Measurements from ENCODE around the gene PCBP2.
A peak's percentile ranks its signal among the peaks of the same experiment; 100 is the strongest.
"Not testable (repeated sequence)": the region's sequence is repeated elsewhere in the genome, so short reads cannot be mapped to it uniquely, and the experiment has no call there.

Gene PCBP2

DNA sequence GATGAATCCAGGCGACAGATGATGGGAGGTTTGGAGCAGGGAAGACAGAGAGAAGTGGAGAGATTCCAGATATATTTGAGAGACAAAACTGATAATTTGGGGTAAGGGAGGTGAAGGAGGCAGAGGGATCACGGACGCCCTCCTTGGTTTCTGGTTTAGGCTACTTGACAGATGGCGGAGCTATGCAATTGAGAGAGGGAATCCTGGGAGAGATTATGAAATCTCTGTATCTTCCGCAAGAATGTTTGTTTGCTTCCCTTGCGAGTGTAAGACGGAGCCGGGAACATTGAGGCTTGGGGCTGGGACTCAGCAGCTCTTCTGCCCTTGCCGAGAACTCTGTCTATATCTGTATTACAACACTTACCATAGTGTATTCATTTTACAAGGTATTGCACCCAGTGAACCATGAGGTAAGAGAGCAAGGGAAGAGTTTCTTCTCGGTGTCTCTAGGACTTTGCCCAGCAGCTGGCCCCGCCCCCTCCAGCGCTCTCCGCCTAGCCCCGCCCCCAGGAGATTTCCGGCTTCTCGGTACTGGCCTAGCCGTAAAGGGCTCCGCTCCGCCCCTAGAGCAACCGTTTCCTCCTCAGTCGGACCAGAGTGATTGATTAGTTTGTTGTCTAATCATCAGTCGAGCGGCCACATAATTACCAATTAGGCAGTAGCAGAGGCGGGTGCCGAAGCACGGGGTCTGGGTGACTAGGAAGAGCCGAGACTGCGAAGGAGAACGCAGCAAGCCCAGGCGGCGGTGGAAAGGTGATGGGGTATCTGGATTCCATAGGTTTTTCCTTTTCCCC, 10.7 kb upstream of the PCBP2 start, which contains the start of gene PRR13:
TSS of gene PRR13 (plus strand) at position 695 of the 794 bp plus-strand sequence. CDS start 981 bp downstream, outside the sequence.
- DNase-seq: peak; percentile 100

DNA sequence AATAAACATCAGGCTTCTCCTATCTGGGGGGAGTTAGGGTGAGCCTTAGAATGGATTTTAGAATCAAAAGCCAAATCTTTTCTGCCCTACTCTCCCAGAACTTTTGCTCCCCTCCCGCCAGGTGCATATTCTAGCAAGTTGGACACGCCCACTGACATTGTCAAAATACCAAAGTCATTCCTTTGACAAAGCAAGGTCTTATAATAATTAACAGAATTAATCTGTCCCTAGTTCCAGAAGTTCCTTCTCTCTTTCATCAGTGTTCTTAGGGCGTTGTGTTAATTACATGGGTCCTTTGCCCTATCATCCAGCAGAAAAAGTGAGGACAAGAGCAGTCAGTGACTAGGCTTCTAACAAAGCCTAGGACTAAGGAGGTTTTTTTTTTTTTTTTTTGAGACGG, 7.9 kb upstream of the PCBP2 start:
- no peak for DNase-seq

DNA sequence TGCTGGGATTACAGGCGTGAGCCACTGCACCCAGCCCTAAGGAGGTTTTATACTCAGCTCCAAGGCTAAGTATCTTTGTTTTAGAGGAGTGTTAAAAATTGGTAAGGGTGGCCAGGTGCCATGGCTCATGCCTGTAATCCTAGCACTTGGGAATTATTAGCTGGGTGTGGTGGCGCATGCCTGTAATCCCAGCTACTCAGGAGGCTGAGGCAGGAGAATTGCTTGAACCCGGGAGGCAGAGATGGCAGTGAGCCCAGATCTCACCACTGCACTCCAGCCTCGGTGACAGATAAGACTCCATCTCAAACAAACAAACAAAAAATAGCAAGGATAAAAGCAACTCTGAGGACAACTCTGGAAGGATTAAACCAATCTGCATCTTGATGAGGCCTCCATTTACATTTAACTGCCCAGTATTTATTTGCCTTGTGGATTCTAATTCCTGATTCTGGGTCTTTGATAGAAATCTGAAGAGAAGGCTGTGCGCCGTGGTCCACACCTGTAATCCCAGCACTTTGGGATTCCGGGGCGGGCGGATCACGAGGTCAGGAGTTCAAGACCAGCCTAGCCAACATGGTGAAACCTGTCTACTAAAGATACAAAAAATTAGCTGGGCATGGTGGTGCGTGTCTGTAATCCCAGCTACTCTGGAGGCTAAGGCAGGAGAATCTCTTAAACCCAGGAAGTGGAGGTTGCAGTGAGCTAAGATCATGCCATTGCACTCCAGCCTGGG, 7.1 kb upstream of the PCBP2 start:
- DNase-seq: not testable (repeated sequence)

DNA sequence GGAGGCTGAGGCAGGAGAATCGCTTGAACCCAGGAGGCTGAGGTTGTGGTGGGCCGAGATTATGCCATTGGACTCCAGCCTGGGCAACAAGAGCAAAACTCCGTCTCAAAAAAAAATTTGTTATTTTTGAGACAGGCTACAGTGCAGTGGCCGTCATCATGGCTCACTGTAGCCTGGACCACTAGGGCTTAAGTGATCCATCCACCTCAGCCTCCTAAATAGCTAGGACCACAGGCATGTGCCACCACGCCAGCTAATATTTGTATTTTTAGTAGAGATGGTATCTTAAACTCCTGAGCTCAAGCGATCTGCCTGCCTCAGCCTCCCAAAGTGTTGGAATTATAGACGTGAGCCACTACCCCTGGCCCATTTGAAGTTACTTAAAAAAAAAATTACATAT, 966 bp upstream of the PCBP2 start:
- no peak for DNase-seq

DNA sequence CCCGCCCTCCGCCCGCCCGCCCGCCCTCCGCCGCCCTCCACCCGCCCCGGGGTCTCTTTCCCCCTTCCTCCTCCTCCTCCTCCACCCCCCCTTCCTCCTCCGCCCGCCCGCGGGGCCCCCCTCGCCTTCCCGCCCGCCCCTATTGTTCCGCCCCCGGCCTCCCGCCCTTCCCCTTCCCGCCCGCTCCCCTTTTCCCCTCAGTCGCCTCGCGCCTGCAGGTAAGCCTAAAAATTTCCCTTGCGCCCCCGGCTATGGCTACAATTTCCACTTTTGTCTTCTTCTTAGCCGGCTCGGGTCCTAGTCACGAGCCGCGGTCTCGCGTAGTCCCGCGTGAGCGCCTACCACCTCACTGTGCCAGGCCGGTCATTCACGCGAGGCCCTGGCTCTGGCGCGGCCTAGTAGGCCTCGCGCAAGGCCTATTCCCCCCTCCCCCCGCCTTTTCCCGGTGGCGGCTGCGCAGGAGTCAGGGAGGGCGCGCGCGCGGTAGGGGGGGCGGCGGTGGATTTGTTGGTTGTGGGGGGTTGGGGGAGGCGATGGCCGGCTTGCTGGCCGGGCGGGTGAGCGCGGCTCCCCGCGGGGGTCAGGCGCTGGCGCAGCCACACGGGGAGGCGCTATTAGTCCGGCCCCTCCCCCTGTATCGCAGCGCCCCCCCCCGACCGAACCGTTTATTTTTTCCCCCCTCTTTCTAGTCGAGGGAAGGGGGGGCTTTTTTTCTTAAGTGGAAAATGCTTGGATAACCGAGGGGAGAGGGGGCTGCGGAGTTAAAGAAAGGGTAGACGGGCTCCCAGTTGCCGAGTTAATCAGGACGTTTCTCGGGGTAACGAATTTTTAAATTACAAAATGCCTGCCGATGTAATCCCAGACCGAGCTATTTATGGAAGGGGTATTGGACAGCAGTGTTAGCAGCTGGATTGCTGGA, 516 bp downstream of the PCBP2 start:
- DNase-seq: peak; percentile 88

DNA sequence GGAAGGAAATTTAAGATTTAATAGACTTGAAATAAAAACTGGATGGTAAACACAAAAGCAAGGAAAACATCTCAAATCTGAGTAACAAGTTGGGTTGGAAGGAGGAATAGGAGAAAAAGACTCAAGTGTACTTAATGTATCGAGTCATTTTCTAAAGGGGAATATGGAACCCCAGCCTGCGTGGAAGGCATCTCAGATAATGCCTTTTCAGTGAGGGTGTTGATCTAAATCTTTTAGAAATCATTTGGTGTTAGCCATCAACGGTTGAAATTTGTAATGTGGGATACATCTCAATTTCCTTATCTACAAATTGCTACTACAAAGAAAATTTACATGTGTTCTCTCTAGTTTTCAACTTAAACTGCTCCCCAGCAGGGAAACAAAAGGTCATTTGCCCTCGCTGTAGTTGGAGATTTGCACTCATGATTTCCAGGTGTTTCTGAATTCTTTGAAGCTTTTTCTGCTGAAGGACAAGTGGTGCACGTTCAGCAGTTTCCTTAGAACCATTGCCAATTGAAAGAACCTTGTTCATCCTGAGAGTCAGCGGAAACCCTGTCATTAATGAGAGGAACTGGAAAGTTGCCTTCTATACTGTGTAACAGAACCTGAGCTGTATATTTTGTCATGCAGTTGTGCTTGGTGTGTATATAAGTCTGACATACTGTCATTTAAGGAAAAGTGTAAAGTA, 2.2 kb downstream of the PCBP2 start:
- DNase-seq: no peak

DNA sequence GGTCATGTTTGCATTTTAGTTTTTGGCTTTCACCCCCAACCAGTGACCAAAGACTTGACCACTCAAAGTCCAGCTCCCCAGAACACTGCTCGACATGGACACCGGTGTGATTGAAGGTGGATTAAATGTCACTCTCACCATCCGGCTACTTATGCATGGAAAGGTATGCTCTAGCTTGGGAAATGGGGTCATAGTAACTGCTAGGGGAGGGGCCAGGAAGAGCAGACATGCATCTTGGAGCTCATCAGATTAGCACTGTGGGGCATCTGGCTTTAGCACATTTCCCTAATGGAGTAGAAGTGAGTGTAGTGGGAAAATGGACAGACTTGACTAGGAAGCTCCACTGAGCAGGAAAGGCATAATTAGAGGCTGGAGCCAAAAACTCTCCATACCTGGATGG, 2.8 kb downstream of the PCBP2 start:
- no peak for DNase-seq

DNA sequence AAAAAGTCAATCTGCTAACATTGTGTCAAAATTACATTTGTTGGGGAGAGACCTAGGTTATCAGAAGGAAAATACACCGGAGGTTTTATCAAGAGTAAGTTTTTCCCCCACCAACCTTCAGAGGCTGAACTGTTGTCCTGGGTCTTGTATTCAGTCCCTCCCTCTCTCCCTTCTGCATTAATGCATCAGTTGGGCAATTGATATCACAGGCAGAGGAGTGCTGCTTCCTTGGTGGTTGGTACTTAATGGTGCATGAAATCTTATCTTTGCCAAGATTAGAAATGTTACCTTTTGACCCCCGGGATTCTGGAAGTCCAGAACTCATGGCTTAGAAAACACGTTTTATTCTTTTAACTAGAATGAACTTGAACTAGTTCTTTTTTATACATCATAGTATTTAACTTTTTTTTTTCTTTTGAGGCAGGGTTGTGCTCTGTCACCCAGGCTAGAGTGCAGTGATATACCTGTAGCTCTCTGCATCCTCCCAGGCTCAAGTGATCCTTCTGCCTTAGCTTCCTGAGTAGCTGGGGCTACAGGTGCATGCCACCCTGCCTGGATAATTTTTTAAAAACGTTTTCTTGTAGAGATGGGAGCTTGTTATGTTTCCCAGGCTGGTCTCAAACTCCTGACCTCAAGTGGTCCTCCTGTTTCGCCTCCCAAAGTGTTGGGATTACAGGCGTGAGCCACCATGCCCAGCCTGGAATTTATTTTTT, 4.9 kb downstream of the PCBP2 start:
- peak; percentile 48 for DNase-seq

DNA sequence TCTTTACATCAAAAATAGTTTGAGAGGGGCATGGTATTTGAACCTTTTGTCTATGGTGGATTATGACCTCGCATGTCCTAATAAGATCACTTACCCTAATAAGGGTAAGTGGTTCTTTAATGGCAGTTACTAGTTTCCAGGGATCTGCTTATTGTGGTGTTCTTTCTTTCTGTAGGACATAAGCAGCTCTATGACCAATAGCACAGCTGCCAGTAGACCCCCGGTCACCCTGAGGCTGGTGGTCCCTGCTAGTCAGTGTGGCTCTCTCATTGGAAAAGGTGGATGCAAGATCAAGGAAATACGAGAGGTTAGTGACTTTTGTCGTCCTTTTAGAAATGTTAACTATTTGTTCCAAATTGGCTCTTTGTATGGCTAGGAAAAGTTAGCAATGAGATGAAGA, 7.2 kb downstream of the PCBP2 start:
- no peak for DNase-seq

DNA sequence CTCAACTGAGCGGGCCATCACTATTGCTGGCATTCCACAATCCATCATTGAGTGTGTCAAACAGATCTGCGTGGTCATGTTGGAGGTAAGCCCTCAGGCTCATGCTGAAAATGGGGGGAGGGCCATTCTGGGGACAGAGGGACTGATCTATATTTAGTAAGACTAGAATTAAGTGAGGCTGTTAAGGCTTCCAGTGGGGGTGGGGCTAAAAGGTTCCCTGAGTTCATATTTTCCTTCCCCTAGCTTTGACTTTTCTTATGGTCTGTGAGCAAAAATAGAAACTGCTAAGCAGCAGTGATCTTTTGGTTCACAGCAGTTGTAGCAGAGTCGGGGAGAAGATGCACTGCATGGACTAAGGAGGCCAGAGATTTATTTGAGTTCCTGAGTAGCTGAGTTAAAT, 9.2 kb downstream of the PCBP2 start:
- DNase-seq: no peak

DNA sequence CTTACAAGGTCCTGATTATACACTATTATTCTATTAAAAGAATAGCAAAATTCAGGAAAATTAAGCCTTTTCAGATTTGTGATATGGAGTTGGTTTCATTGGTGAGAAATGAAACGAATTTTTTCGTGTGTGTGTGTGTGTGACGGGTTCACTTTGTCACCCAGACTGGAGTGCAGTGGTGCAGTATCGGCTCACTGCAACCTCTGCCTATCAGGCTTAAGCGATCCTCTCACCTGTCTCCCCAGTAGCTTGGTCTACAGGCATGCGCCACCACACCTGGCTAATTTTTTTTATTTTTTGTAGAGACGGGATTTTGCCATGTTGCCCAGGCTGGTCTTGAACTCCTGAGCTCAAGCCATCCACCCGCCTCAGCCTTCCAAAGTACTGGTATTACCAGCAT, 9.7 kb downstream of the PCBP2 start:
- no peak for DNase-seq

DNA sequence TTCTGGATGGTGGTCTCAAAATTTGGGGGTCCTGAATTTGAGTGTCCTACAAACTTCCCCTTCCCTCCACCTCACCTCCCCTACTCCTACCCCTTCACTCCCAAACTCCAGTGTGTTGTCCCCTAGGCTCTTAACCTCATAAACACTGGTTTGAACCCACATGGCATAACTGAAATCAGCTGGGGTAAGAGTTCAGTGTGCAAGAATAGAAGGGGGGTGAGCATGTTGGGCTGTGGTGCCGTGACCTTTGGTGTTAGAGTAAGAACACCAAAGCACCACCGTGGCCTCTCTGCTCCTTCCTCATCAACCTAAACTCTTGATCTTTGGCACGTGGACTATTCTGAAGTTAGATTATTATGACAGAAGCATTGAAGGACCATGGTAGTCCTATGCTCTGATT, 11.0 kb downstream of the PCBP2 start:
- DNase-seq: no peak

DNA sequence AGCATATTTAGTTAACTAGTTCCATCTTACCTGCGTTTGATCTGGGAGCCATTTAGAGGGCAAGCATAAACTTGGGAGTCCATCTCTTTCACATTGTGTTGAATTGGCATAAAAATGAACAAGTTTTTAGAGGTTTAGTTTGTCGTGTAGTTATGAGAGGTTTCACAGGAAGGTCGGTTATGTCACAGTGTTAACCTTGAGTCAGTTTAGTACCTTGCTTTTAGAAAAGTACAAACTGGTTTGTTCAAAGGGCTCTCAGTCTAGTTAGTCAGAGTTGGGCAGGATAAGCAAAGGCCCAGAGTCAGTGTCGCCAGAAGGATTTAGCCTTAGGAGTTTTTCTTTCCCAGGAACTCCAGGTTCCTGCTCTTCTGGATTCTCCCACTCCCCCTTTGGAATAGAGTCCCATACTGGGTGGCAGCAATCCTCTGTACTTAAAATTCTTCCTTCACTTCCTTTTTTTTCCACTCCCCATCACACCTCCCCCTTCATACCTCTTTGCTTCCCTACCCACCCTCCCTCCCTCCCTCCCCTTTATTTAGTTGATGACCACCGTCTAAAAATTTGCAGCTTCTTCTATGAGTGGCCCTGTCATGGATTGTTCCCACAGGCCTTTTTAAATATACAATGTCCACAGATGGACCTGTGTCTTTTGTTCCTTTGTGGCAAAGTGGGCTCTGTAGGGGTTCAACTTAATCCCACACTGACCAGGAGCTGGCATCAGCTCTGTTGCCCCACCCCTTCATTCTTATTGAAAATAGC, 12.1 kb downstream of the PCBP2 start:
- no peak for DNase-seq

DNA sequence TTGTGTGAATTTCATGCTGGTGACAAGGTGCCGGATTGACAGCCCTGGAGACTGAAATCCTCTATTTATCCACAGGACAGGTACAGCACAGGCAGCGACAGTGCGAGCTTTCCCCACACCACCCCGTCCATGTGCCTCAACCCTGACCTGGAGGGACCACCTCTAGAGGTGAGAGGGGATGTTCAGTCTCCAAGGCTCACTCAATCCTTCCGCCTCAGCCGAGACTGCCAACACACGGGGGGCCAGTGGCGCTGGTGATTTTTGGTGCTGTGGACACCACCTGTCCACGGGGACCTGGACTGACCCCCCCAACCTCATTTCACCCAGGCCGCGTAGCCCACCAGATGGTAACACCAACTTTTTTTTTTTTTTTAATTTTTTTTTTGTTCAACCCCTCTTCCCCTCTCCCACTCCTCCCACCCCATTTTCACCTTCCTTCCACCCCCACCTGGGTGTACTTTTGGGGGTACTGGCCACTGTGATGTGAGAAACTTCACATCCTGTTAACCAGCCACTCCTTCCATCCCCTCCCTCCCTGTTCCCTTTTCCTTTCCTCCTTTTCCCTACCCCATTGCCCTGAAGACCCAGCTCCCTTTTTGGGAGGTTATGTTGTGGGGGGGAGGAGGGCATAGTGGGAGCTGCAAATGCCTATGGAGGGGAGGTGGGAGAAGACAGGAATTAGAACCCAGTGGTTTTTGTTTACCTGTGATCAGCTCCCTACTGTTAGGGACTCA, 12.9 kb downstream of the PCBP2 start:
- DNase-seq: no peak

DNA sequence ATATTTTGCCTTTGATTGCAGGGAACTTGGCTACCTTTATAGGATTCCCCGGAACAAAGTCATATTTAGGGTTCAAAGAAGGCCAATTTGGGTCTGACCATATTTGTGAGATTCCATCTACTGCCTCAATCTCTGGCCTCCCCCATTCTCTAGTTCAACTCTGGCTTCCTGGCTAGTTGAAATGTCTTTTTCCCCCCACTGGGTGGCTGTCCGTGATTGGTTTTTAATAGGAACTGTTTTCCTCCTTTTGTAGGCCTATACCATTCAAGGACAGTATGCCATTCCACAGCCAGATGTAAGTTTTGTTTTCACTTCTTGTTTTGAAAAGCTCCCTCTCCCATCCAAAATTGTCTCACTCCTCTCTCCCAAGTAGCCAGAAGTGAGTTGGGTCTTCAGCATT, 13.8 kb downstream of the PCBP2 start:
- DNase-seq: no peak

DNA sequence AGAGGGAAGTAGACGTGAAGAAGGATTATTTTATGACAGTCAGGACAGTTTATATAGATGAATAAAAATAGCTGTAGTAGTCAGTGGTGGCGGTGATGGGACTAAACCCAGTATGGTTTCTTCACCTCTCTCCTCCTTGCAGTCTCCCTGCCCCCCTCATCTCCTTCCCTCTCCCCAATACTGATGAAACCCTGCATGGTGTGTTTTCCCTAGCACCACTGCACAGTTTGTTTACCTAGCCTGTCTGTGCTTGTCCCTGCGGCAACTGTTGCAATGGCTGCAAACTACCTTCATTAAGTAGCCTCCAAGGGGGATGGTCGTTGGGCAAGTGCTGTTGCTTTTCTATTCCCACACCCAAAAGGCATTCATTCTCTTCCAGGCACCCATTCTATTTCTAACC, 14.7 kb downstream of the PCBP2 start:
- DNase-seq: no peak

DNA sequence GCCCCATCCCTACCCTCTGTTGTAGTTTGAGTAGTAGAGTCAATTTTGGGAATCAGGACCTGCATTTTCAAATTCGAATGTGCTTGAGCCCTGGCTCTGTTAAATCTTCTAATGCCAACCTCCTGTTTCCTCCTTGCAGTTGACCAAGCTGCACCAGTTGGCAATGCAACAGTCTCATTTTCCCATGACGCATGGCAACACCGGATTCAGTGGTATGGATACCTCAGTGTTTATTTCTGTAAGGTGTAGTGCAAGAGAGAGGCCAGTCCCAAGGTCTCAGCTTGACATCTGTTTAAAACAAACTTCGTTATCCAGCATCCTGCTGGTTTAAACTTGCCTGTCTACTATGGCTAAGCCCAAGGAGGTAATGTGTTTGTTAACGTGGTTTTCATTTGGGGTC, 15.2 kb downstream of the PCBP2 start:
- DNase-seq: no peak

DNA sequence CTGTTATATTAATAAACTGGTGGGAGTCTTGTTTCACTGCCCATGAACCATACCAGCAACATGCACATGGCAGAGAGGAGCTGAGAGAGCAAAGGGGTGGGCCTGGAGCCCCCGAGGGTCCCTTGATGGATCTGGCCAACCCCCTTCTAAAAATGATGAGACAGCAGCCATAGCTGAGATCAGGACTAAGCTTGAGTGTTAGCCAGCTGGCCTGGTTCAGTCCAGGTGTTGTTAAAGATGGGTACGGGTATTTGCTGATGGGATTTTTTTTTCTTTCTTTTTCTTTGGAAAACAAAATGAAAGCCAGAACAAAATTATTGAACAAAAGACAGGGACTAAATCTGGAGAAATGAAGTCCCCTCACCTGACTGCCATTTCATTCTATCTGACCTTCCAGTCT, 16.0 kb downstream of the PCBP2 start:
- DNase-seq: no peak

DNA sequence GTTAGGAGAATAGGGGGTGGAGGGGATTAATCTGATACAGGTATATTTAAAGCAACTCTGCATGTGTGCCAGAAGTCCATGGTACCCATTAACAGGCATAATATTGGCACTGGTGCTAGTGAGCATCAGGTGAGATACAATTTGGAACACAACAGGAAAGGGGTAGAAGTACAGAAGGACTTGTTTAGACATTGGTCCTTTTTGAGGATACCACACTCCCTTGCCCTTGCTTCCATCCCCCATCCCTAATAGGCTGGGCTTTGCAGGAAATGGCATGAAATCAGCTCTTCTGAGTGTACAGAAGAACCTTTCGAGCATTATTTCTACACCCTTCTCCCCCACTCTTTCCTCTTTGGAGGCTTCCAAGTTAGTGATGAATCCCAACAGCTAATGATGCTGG, 16.4 kb downstream of the PCBP2 start:
- no peak for DNase-seq

DNA sequence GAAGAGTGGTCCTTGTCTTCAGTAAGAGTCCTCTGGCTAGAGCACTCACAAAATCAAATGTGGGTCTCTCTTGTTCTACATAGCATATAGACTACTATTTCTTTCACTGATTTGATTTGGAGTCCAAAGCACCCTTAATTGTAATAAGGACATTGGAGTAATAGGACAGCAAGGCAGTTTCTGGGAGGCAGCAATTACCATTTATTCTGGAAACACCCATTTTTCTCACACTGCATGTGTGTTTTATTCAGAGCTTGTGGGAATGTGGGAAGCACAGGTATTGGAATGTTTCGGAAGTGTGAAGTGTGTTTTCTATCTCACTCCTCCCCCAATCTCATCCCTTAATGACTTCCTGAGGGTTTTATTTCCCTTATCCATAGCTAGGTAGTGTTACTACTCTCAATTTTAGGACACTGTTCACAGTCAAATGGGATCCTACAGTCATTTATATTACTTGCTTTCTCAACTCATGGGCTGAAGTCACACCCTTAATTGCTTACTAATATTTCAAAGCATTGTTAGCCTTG, 20.2 kb downstream of the PCBP2 start:
- DNase-seq: no peak
